Erythroblast (primary cell): Measurements from ENCODE around the gene PDCD7.

Experiments
- GATA1 ChIP-seq: IDR thresholded peaks from 2 replicates; pipeline ENCODE4 v1.6.1; 2011; ENCODE audit warnings: low read depth, mild to moderate bottlenecking, control low read depth, low read length, moderate library complexity
- POLR2A ChIP-seq: IDR thresholded peaks from 2 replicates; pipeline ENCODE4 v1.6.1; 2011; ENCODE audit warnings: mild to moderate bottlenecking, low read length

DNA sequence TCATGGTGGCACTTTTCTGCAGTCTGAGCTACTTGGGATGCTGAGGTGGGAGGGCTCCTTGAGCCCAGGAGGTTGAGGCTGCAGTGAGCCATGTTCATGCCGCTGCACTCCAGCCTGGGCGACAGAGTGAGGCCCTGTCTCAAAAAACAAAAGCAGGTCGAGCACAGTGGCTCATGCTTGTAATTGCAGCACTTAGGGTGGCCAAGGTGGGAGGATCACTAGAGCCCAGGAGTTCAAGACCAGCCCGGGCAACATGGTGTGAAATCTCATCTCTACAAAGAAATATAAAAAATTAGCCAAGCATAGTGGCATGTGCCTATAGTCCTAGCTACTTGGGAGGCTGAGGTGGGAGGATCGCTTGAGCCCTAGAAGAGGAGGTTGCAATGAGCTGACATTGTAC, 28.6 kb downstream of the PDCD7 start:
- TF ChIP-seq POLR2A (no peak), GATA1 (no peak)
